HepG2 (cell line): ENCODE measurements around the gene L3MBTL4. TPM values are rescaled to one million over a fixed set of nuclear protein-coding genes. Genes with fewer than 3 reads are reported as not detected.

Experiments used
- CREBL2 ChIP-seq: sonication (generic); formaldehyde crosslinking; IDR thresholded peaks from 2 replicates; pipeline ENCODE4 v1.8.1; 2023; ENCODE audit warnings: missing genetic modification reagents, mild to moderate bottlenecking, borderline replicate concordance
- DR1 ChIP-seq: sonication (generic); formaldehyde crosslinking; IDR thresholded peaks from 2 replicates; pipeline ENCODE4 v1.8.0; 2021; ENCODE audit warnings: mild to moderate bottlenecking, missing genetic modification reagents, inconsistent platforms
- GATA4 ChIP-seq: sonication (generic); IDR thresholded peaks from 2 replicates; pipeline ENCODE4 v1.6.1; 2016; ENCODE audit warnings: antibody characterized with exemption, low read depth, borderline replicate concordance
- MIER2 ChIP-seq: IDR thresholded peaks from 2 replicates; pipeline ENCODE4 v1.6.1; 2016; ENCODE audit warnings: missing biosample characterization, missing genetic modification reagents
- SALL2 ChIP-seq: sonication (generic); formaldehyde crosslinking; IDR thresholded peaks from 2 replicates; pipeline ENCODE4 v1.8.1; 2023; ENCODE audit warnings: mild to moderate bottlenecking, missing genetic modification reagents, inconsistent platforms
- TOE1 ChIP-seq: sonication (generic); formaldehyde crosslinking; IDR thresholded peaks from 2 replicates; pipeline ENCODE4 v1.4.0; 2020; ENCODE audit warnings: mild to moderate bottlenecking, missing genetic modification reagents
- ZBTB4 ChIP-seq: sonication (generic); formaldehyde crosslinking; IDR thresholded peaks from 2 replicates; pipeline ENCODE4 v1.4.0; 2020; ENCODE audit warnings: missing genetic modification reagents, mild to moderate bottlenecking, borderline replicate concordance
- ZNF143 ChIP-seq: sonication (generic); formaldehyde crosslinking; IDR thresholded peaks from 2 replicates; pipeline ENCODE4 v1.4.0; 2020; ENCODE audit warnings: missing genetic modification reagents
- ZNF318 ChIP-seq: sonication (generic); formaldehyde crosslinking; IDR thresholded peaks from 2 replicates; pipeline ENCODE4 v1.4.0; 2020; ENCODE audit warnings: mild to moderate bottlenecking, missing genetic modification reagents
- ZNF496 ChIP-seq: sonication (generic); formaldehyde crosslinking; IDR thresholded peaks from 2 replicates; pipeline ENCODE4 v1.8.1; 2023; ENCODE audit warnings: mild to moderate bottlenecking, moderate library complexity, missing genetic modification reagents; ENCODE audit not compliant: insufficient replicate concordance
- ZNF674 ChIP-seq: sonication (generic); formaldehyde crosslinking; IDR thresholded peaks from 2 replicates; pipeline ENCODE4 v1.5.0; 2020; ENCODE audit warnings: low read depth, mild to moderate bottlenecking, missing genetic modification reagents
- ZNF678 ChIP-seq: sonication (generic); formaldehyde crosslinking; IDR thresholded peaks from 2 replicates; pipeline ENCODE4 v1.4.0; 2020; ENCODE audit warnings: mild to moderate bottlenecking, missing genetic modification reagents
- polyA plus RNA-seq, 8 experiments: library from polyadenylated mRNA; depleted of rRNA in 3 of 8; stranded (reverse) in 7 of 8; unstranded in 1 of 8; fragments of >200 nt; fragmentation: Illumina TruSeq in 4 of 8; extraction: Trizol in 4 of 8; gene quantifications; 2 replicates each; pipeline versions ENCODE4 v1.2.1 to v1.2.3, GENCODE V29; 2011 to 2016; ENCODE audit warnings: low read depth in 4 of 8, missing spikeins in 1 of 8, mixed read lengths in 1 of 8; ENCODE audit not compliant: insufficient read depth in 1 of 8
- total RNA-seq, 5 experiments: library from RNA; depleted of rRNA; stranded (reverse); fragments of >200 nt; fragmentation: Illumina TruSeq; extraction: Trizol; gene quantifications; 2 replicates each; pipeline ENCODE4 v1.2.3, GENCODE V29; 2016; ENCODE audit warnings: low read depth in 1 of 5

Gene L3MBTL4
- total and polyA plus RNA-seq, 2 of the 13 experiments (the other 11 are each of a cell fraction or from before 2014, with no cell fraction given) = 10.8 to 13.3 TPM

GRCh38 chr18:6010921-6011320, 403.8 kb downstream of the L3MBTL4 start (continued):
- no peak for TF ChIP-seq ZNF318 (CRISPR knock-in tag)
- no peak for TF ChIP-seq ZNF674 (CRISPR knock-in tag)
- TF ChIP-seq ZNF496 (CRISPR knock-in tag) = no peak
- no peak for TF ChIP-seq MIER2 (CRISPR knock-in tag)
- no peak for TF ChIP-seq ZNF678 (CRISPR knock-in tag)
- no peak for TF ChIP-seq GATA4
- no peak for TF ChIP-seq TOE1
- TF ChIP-seq ZNF143 = no peak
- no peak for TF ChIP-seq CREBL2 (CRISPR knock-in tag)
- TF ChIP-seq ZBTB4 (CRISPR knock-in tag) = no peak
- TF ChIP-seq SALL2 = no peak
- TF ChIP-seq DR1 = no peak
